ENCODE results near the gene HS3ST6. TPM values are rescaled to one million over a fixed set of nuclear protein-coding genes. Genes with fewer than 3 reads are reported as not detected.

The HS3ST6 gene
- total and polyA plus RNA-seq, 3 donors from 2014 or later: 0.34 to 1.6 (median 0.94) TPM

DNA sequence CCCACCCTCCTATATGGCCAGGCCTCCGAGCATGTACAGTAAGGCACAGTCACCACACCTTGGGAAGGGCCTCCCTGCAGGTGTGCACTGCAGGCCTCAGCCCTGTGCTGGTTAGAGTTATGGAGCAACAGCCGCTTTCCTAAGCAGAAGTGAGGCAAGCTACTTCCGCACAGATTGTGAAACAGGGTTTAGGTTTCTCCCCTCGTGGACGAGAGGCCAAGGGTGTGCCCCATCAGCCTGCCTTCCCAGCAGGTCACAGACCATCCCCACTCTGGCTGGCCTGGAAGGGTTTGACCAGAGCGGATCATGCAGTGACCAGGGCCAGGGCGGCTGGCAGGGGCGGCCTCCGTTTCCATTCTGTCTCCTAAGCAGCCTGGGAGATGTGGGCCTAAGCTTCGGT is 20.1 kb upstream of the HS3ST6 start:
- H3K4me3 ChIP-seq: no peak overlapping the region
- no peaks in the 10 kb centered on the region for H3K27me3 ChIP-seq
- DNase-seq: no peak
- H3K9me3 ChIP-seq: no peaks in the 10 kb centered on the region
- peaks cover 10% of the 10 kb centered on the region for H3K4me1 ChIP-seq
- H3K36me3 ChIP-seq (ENCODE audit: low read depth, missing control alignments): no peaks in the 10 kb centered on the region
- 86 to 95% methylated on average over 7 to 10 of the region's 10 CpGs for WGBS, 2 donors
- intact Hi-C loops (cut with DNase I; ENCODE audit: low total_unique reads): no loop called here
- no peak for TF ChIP-seq POLR2A (IDR thresholded peaks at IDR 0.05)
- no peak overlapping the region for H3K27ac ChIP-seq

DNA sequence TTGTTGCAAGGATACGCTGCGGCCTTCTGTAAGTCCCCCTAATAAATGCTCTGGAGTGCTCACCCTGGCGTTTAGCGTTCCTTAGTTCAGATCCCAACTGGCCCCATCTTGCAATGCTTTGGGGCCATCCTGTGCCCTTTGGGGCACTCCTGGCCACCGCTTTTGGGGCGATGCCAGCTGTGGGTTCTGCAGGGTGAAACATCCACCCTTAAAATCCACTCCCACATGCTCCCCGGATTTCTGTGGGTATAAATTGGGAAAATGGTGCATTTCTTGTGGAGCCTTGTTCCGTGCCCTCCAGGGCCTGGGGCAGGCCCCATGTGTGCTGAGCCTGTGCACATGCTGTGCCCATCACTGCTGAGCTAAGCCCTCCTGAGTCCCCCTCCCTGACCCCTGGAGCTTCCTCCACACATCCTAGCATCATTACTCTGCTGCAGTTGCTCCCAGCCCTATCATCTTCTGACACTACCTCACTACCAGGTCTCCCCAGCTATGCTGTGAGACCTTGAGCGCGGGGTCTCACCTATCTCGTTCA is 18.8 kb upstream of the HS3ST6 start:
- H3K27ac ChIP-seq: no peak overlapping the region
- no peaks in the 10 kb centered on the region for H3K27me3 ChIP-seq
- no peak overlapping the region for H3K4me3 ChIP-seq
- intact Hi-C loops (cut with DNase I; ENCODE audit: low total_unique reads): no loop called here
- H3K4me1 ChIP-seq: peaks cover 4% of the 10 kb centered on the region
- no peaks in the 10 kb centered on the region for H3K9me3 ChIP-seq
- TF ChIP-seq, protein P1, sequence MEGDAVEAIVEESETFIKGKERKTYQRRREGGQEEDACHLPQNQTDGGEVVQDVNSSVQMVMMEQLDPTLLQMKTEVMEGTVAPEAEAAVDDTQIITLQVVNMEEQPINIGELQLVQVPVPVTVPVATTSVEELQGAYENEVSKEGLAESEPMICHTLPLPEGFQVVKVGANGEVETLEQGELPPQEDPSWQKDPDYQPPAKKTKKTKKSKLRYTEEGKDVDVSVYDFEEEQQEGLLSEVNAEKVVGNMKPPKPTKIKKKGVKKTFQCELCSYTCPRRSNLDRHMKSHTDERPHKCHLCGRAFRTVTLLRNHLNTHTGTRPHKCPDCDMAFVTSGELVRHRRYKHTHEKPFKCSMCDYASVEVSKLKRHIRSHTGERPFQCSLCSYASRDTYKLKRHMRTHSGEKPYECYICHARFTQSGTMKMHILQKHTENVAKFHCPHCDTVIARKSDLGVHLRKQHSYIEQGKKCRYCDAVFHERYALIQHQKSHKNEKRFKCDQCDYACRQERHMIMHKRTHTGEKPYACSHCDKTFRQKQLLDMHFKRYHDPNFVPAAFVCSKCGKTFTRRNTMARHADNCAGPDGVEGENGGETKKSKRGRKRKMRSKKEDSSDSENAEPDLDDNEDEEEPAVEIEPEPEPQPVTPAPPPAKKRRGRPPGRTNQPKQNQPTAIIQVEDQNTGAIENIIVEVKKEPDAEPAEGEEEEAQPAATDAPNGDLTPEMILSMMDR (IDR thresholded peaks at IDR 0.05): no peak
- no peak for TF ChIP-seq POLR2A (IDR thresholded peaks at IDR 0.05)
- 92 to 93% methylated on average over 11 of the region's 11 CpGs for WGBS, 2 donors
- DNase-seq: no peak
- H3K36me3 ChIP-seq (ENCODE audit: low read depth, missing control alignments): no peaks in the 10 kb centered on the region

- TF ChIP-seq, protein P1 (IDR thresholded peaks at IDR 0.05): no peak
- TF ChIP-seq POLR2A (IDR thresholded peaks at IDR 0.05): no peak
- Histone ChIP-seq H3K9me3 (no peaks in the 10 kb centered on the region), H3K4me1 (no peaks in the 10 kb centered on the region), H3K36me3 (ENCODE audit: low read depth, missing control alignments) (no peaks in the 10 kb centered on the region), H3K27me3 (no peaks in the 10 kb centered on the region), H3K27ac (no peak overlapping the region), H3K4me3 (no peak overlapping the region)
- no peak for DNase-seq
- intact Hi-C loops (cut with DNase I; ENCODE audit: low total_unique reads): no loop called here
- 70 to 72% methylated on average over 16 to 23 of the region's 23 CpGs for WGBS, 2 donors
Observed at GRCh38 chr16:1933097-1933661, 15.0 kb upstream of the HS3ST6 start.

- H3K27ac ChIP-seq: no peak overlapping the region
- no peaks in the 10 kb centered on the region for H3K36me3 ChIP-seq (ENCODE audit: low read depth, missing control alignments)
- no peaks in the 10 kb centered on the region for H3K27me3 ChIP-seq
- WGBS, 2 donors: 76 to 86% methylated on average over 14 to 19 of the region's 19 CpGs
- peak; percentile 43 for DNase-seq
- intact Hi-C loops (cut with DNase I; ENCODE audit: low total_unique reads): no loop called here
- no peaks in the 10 kb centered on the region for H3K4me1 ChIP-seq
- H3K4me3 ChIP-seq: no peak overlapping the region
- no peaks in the 10 kb centered on the region for H3K9me3 ChIP-seq
- TF ChIP-seq, protein P1 (IDR thresholded peaks at IDR 0.05): no peak
- no peak for TF ChIP-seq POLR2A (IDR thresholded peaks at IDR 0.05)
Observed at GRCh38 chr16:1932050-1933028, 14.1 kb upstream of the HS3ST6 start.

DNA sequence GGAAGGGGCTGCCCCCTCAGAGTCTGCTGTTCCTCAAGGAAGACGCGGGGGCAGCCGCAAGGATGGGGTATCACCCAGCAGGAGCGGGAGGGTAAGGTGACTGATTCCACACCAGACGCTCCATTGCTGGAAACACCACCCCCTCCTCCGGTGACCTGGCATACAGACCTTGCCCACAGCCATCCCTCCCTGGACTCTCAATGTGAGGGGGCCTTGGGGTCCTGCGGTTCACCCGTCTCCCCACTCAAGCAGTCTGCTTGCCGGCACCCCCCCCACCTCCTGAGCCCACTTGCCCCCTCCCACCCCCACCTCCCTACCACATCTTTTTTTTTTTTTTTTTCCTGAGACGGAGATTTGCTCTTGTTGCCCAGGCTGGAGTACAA is 12.1 kb upstream of the HS3ST6 start:
- peak overlapping the region; percentile 56 to 72 for H3K4me3 ChIP-seq
- H3K27me3 ChIP-seq: no peaks in the 10 kb centered on the region
- no peaks in the 10 kb centered on the region for H3K9me3 ChIP-seq
- no peaks in the 10 kb centered on the region for H3K4me1 ChIP-seq
- no peak for DNase-seq
- WGBS, 2 donors: 59 to 75% methylated on average over 4 to 10 of the region's 10 CpGs
- intact Hi-C loops (cut with DNase I; ENCODE audit: low total_unique reads): no loop called here
- no peak overlapping the region for H3K27ac ChIP-seq
- no peaks in the 10 kb centered on the region for H3K36me3 ChIP-seq (ENCODE audit: low read depth, missing control alignments)
- TF ChIP-seq, protein P1 (IDR thresholded peaks at IDR 0.05): no peak
- no peak for TF ChIP-seq POLR2A (IDR thresholded peaks at IDR 0.05)
